Suppressor macrophage treated with lipopolysaccharide for 1 hour (primary cell): Measurements from ENCODE around the gene CCDC107.
"Not testable (repeated sequence)": the region's sequence is repeated elsewhere in the genome, so short reads cannot be mapped to it uniquely, and the experiment has no call there.

Experiments
- DNase-seq, 3 donors: peaks; one replicate each; pipeline ENCODE4 v3.0.0-alpha.2; 2020 to 2022

Gene CCDC107

GRCh38 chr9:35658137-35658967, at the start of gene CCDC107:
Gene CCDC107 (plus strand): TSS chr9:35658292. CDS start chr9:35658380, 88 bp downstream.
- DNase-seq, result peak; percentile 94 to 98 (median 97)

- DNase-seq, result no peak
These were observed 48.9 kb upstream of the CCDC107 start for GRCh38 chr9:35609001-35609819.

- no peak for DNase-seq
These were observed 48.3 kb upstream of the CCDC107 start for GRCh38 chr9:35609820-35610163.

- peak; percentile 70 to 74 (median 71) for DNase-seq
These were observed 46.8 kb upstream of the CCDC107 start for GRCh38 chr9:35611230-35611797.

GRCh38 chr9:35612066-35612465, 46.0 kb upstream of the CCDC107 start:
- not testable (repeated sequence) for DNase-seq

- DNase-seq, result no peak
These were observed 45.2 kb upstream of the CCDC107 start for GRCh38 chr9:35612843-35613242.

GRCh38 chr9:35615981-35616680, 42.0 kb upstream of the CCDC107 start:
- no peak for DNase-seq

- peak; percentile 89 to 93 (median 92) for DNase-seq
These were observed 41.2 kb upstream of the CCDC107 start for GRCh38 chr9:35616681-35617459.

GRCh38 chr9:35617548-35617947, 40.5 kb upstream of the CCDC107 start:
- no peak for DNase-seq

GRCh38 chr9:35618325-35618727, 39.8 kb upstream of the CCDC107 start, which contains the start of gene CD72:
Gene CD72 (minus strand): TSS chr9:35618413. CDS start chr9:35618303, 110 bp downstream.
- peak; percentile 66 to 72 (median 71) for DNase-seq

GRCh38 chr9:35618854-35619799, 39.0 kb upstream of the CCDC107 start:
- DNase-seq, result peak; percentile 35 to 64 (median 58)

GRCh38 chr9:35619800-35620158, 38.3 kb upstream of the CCDC107 start:
- no peak for DNase-seq

GRCh38 chr9:35627575-35627974, 30.5 kb upstream of the CCDC107 start:
- DNase-seq, result no peak

GRCh38 chr9:35628389-35628991, 29.6 kb upstream of the CCDC107 start:
- DNase-seq, result peak; percentile 45 to 49 (median 47)

GRCh38 chr9:35629597-35629996, 28.5 kb upstream of the CCDC107 start:
- DNase-seq, result no peak

GRCh38 chr9:35635730-35636129, 22.4 kb upstream of the CCDC107 start:
- no peak for DNase-seq

- peak in 2 of 3 donors; percentile 55 to 63 for DNase-seq
These were observed 21.8 kb upstream of the CCDC107 start for GRCh38 chr9:35636135-35636876.

GRCh38 chr9:35636877-35637246, 21.2 kb upstream of the CCDC107 start:
- DNase-seq, result not testable (repeated sequence)

- not testable (repeated sequence) for DNase-seq
These were observed 20.6 kb upstream of the CCDC107 start for GRCh38 chr9:35637427-35637955.
